Liver (tissue), 9 donors: ENCODE results near the gene TCERG1L. TPM values are rescaled to one million over a fixed set of nuclear protein-coding genes. Genes with fewer than 3 reads are reported as not detected.

ENCODE experiments used
- DNase-seq: peaks from one replicate; pipeline ENCODE4 v3.0.0-alpha.2; 2017; ENCODE audit warnings: low spot score
- H3K27ac ChIP-seq, 2 donors: one replicate each; pipeline ENCODE4 v1.7.0; 2013; ENCODE audit warnings: inconsistent platforms in 2 of 2, low read length in 2 of 2, control low read depth in 1 of 2, low read depth in 1 of 2, mild to moderate bottlenecking in 1 of 2
- H3K27me3 ChIP-seq, 4 donors: one replicate each; pipeline versions ENCODE4 v1.6.1 to v1.7.0; 2013; ENCODE audit warnings: low read length in 3 of 4, inconsistent platforms in 1 of 4, mild to moderate bottlenecking in 1 of 4, moderate library complexity in 1 of 4; ENCODE audit not compliant: control insufficient read depth in 4 of 4, insufficient read depth in 4 of 4
- H3K36me3 ChIP-seq, 4 donors: one replicate each; pipeline versions ENCODE4 v1.6.1 to v1.7.0; 2013; ENCODE audit warnings: low read length in 3 of 4, mild to moderate bottlenecking in 3 of 4, low read depth in 1 of 4, moderate library complexity in 1 of 4; ENCODE audit not compliant: control insufficient read depth in 4 of 4, insufficient read depth in 3 of 4
- H3K4me1 ChIP-seq, 4 donors: one replicate each; pipeline versions ENCODE4 v1.6.1 to v1.7.0; 2013; ENCODE audit warnings: low read length in 3 of 4, mild to moderate bottlenecking in 3 of 4, moderate library complexity in 1 of 4; ENCODE audit not compliant: control insufficient read depth in 4 of 4, insufficient read depth in 4 of 4
- H3K4me3 ChIP-seq, 3 donors: one replicate each; pipeline versions ENCODE4 v1.6.1 to v1.7.0; 2013; ENCODE audit warnings: low read length in 3 of 3, control low read depth in 1 of 3, low read depth in 1 of 3, mild to moderate bottlenecking in 1 of 3
- H3K9ac ChIP-seq, 2 donors: one replicate each; pipeline ENCODE4 v1.7.0; 2013; ENCODE audit warnings: low read length in 2 of 2, mild to moderate bottlenecking in 2 of 2, moderate library complexity in 2 of 2, control low read depth in 1 of 2, low read depth in 1 of 2
- H3K9me3 ChIP-seq, 4 donors: one replicate each; pipeline versions ENCODE4 v1.6.1 to v1.7.0; 2013; ENCODE audit warnings: low read length in 3 of 4; ENCODE audit not compliant: control insufficient read depth in 4 of 4
- ATF3 ChIP-seq: IDR thresholded peaks from 2 replicates; pipeline ENCODE4 v1.6.1; 2016; ENCODE audit warnings: antibody characterized with exemption
- EGR1 ChIP-seq, 2 donors: IDR thresholded peaks; 2 replicates each; pipeline ENCODE4 v1.6.1; 2016 to 2018; ENCODE audit warnings: antibody characterized with exemption in 2 of 2, low read depth in 2 of 2
- FOXA1 ChIP-seq: IDR thresholded peaks from 2 replicates; pipeline ENCODE4 v1.6.1; 2016; ENCODE audit warnings: antibody characterized with exemption
- FOXA2 ChIP-seq: IDR thresholded peaks from 2 replicates; pipeline ENCODE4 v1.6.1; 2016; ENCODE audit warnings: antibody characterized with exemption
- GABPA ChIP-seq, 2 donors: IDR thresholded peaks in 1 of 2; conservative IDR thresholded peaks in 1 of 2; 2 replicates each; pipeline ENCODE4 v1.6.1; 2016; ENCODE audit warnings: antibody characterized with exemption in 2 of 2, mild to moderate bottlenecking in 1 of 2, moderate library complexity in 1 of 2
- HNF4A ChIP-seq, 2 donors: conservative IDR thresholded peaks; 2 replicates each; pipeline ENCODE4 v1.6.1; 2016; ENCODE audit warnings: antibody characterized with exemption in 2 of 2, mild to moderate bottlenecking in 2 of 2
- HNF4G ChIP-seq: IDR thresholded peaks from 2 replicates; pipeline ENCODE4 v1.6.1; 2016; ENCODE audit warnings: antibody characterized with exemption
- JUND ChIP-seq, 2 donors: IDR thresholded peaks; 2 replicates each; pipeline ENCODE4 v1.6.1; 2016; ENCODE audit warnings: antibody characterized with exemption in 2 of 2
- NR2F2 ChIP-seq: IDR thresholded peaks from 2 replicates; pipeline ENCODE4 v1.6.1; 2016; ENCODE audit warnings: antibody characterized with exemption
- RAD21 ChIP-seq, 2 donors: IDR thresholded peaks; 2 replicates each; pipeline ENCODE4 v1.6.1; 2016; ENCODE audit warnings: antibody characterized with exemption in 2 of 2, mild to moderate bottlenecking in 2 of 2
- RXRA ChIP-seq, 2 donors: IDR thresholded peaks; 2 replicates each; pipeline ENCODE4 v1.6.1; 2017 to 2018; ENCODE audit warnings: antibody characterized with exemption in 2 of 2, mild to moderate bottlenecking in 1 of 2
- SP1 ChIP-seq: IDR thresholded peaks from 2 replicates; pipeline ENCODE4 v1.6.1; 2018; ENCODE audit warnings: antibody characterized with exemption, mild to moderate bottlenecking
- TAF1 ChIP-seq: conservative IDR thresholded peaks from 2 replicates; pipeline ENCODE4 v1.6.1; 2016; ENCODE audit warnings: antibody characterized with exemption, mild to moderate bottlenecking
- YY1 ChIP-seq: IDR thresholded peaks from 2 replicates; pipeline ENCODE4 v1.6.1; 2016; ENCODE audit warnings: antibody characterized with exemption, mild to moderate bottlenecking
- ZBTB33 ChIP-seq: IDR thresholded peaks from 2 replicates; pipeline ENCODE4 v1.6.1; 2016; ENCODE audit warnings: antibody characterized with exemption
- WGBS: extraction: QIAGEN DNeasy Blood & Tissue Kit; methylation state at CpG from one replicate; pipeline ENCODE4 v1.1.7; 2013; 5-methylcytosine and 5-hydroxymethylcytosine counted together
- polyA plus RNA-seq, 2 donors: library from polyadenylated mRNA; stranded (reverse) in 1 of 2; unstranded in 1 of 2; fragments of 200-250 nt in 1 of 2; fragments of >200 nt in 1 of 2; fragmentation: Nextera tagmentation in 1 of 2; extraction: Ambion mirVana in 1 of 2; gene quantifications; one replicate each; pipeline versions ENCODE4 v1.2.1 to v1.2.3, GENCODE V29; 2013 to 2015
- total RNA-seq, 2 donors: library from RNA; depleted of rRNA; stranded (reverse); fragments of >200 nt; gene quantifications; one replicate each; pipeline ENCODE4 v1.2.3, GENCODE V29; 2014
- TF ChIP-seq, protein P1 (sequence below): fragments of 150-350 bp; IDR thresholded peaks from 2 replicates; pipeline ENCODE4 v1.5.1; 2017; ENCODE audit warnings: improper control_type of control experiment, low read depth, low read length; ENCODE audit not compliant: missing input control
- TF ChIP-seq, protein P2 (sequence below): IDR thresholded peaks from 2 replicates; pipeline ENCODE4 v1.6.1; 2016; ENCODE audit warnings: antibody characterized with exemption
- TF ChIP-seq, protein P3 (sequence below): IDR thresholded peaks from 2 replicates; pipeline ENCODE4 v1.6.1; 2016; ENCODE audit warnings: antibody characterized with exemption, mild to moderate bottlenecking
- donor health status: healthy.
- donor health status: healthy.
- donor health status: healthy.
- donor health status: healthy.
- donor health status: healthy.

TCERG1L gene
- total and polyA plus RNA-seq, 4 donors: not detected

DNA sequence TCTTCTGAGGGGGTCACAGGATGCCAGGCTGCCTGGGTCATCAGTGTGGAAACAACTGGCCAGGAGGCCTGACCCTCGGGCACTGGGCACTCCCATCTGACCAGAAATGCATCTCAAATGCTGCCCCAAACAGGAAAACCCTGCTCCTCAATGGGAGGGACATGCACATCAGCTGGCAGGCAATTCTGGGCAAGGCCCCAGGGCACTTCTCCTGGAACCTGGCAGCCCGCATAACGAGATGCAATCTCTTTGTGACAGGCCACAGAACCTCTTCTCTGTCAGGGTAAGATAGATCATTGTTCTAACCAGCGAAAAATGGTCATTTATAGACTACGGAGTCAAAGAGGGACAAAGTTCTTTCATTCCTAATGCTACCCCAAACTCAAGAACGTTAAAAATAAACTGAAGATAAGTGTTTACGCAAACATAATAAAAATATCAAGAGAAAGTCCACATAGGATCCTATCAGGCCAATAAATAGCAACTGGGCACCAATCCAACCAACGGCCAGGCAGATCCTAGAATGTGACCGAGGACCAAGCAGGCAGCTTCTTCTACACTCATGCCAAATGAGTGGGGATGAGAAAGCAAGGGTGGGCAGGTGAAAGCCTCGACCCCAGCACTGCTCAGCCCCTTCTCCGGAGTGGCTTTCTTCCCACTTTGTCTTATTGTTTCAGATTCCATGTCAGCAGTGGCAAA, 212.3 kb downstream of the TCERG1L start:
- TF ChIP-seq TAF1 (no peak), JUND (IDR thresholded peaks at IDR 0.05) (no peak), RAD21 (IDR thresholded peaks at IDR 0.05) (no peak), SP1 (no peak), FOXA1 (no peak), EGR1 (IDR thresholded peaks at IDR 0.05; ENCODE audit: low read depth in 2 of 2) (no peak), HNF4A (conservative IDR thresholded peaks at IDR 0.05) (no peak), ATF3 (no peak), FOXA2 (no peak), RXRA (IDR thresholded peaks at IDR 0.05) (no peak), ZBTB33 (no peak), HNF4G (no peak), NR2F2 (no peak), YY1 (no peak), GABPA (IDR thresholded peaks at IDR 0.05 in 1 of 2, conservative IDR thresholded peaks at IDR 0.05 in 1 of 2) (no peak)
- TF ChIP-seq, protein P1, sequence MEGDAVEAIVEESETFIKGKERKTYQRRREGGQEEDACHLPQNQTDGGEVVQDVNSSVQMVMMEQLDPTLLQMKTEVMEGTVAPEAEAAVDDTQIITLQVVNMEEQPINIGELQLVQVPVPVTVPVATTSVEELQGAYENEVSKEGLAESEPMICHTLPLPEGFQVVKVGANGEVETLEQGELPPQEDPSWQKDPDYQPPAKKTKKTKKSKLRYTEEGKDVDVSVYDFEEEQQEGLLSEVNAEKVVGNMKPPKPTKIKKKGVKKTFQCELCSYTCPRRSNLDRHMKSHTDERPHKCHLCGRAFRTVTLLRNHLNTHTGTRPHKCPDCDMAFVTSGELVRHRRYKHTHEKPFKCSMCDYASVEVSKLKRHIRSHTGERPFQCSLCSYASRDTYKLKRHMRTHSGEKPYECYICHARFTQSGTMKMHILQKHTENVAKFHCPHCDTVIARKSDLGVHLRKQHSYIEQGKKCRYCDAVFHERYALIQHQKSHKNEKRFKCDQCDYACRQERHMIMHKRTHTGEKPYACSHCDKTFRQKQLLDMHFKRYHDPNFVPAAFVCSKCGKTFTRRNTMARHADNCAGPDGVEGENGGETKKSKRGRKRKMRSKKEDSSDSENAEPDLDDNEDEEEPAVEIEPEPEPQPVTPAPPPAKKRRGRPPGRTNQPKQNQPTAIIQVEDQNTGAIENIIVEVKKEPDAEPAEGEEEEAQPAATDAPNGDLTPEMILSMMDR: no peak
- TF ChIP-seq, protein P2, sequence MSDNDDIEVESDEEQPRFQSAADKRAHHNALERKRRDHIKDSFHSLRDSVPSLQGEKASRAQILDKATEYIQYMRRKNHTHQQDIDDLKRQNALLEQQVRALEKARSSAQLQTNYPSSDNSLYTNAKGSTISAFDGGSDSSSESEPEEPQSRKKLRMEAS: no peak
- TF ChIP-seq, protein P3, sequence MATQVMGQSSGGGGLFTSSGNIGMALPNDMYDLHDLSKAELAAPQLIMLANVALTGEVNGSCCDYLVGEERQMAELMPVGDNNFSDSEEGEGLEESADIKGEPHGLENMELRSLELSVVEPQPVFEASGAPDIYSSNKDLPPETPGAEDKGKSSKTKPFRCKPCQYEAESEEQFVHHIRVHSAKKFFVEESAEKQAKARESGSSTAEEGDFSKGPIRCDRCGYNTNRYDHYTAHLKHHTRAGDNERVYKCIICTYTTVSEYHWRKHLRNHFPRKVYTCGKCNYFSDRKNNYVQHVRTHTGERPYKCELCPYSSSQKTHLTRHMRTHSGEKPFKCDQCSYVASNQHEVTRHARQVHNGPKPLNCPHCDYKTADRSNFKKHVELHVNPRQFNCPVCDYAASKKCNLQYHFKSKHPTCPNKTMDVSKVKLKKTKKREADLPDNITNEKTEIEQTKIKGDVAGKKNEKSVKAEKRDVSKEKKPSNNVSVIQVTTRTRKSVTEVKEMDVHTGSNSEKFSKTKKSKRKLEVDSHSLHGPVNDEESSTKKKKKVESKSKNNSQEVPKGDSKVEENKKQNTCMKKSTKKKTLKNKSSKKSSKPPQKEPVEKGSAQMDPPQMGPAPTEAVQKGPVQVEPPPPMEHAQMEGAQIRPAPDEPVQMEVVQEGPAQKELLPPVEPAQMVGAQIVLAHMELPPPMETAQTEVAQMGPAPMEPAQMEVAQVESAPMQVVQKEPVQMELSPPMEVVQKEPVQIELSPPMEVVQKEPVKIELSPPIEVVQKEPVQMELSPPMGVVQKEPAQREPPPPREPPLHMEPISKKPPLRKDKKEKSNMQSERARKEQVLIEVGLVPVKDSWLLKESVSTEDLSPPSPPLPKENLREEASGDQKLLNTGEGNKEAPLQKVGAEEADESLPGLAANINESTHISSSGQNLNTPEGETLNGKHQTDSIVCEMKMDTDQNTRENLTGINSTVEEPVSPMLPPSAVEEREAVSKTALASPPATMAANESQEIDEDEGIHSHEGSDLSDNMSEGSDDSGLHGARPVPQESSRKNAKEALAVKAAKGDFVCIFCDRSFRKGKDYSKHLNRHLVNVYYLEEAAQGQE: no peak
- H3K4me3 ChIP-seq: no peak overlapping the region
- H3K36me3 ChIP-seq: no peaks in the 10 kb centered on the region
- H3K9ac ChIP-seq: no peak overlapping the region
- H3K4me1 ChIP-seq: no peaks in the 10 kb centered on the region
- no peak overlapping the region for H3K27ac ChIP-seq
- no peak for DNase-seq
- 68% methylated on average over 11 of the region's 11 CpGs for WGBS
- H3K9me3 ChIP-seq: no peaks in the 10 kb centered on the region
- no peaks in the 10 kb centered on the region for H3K27me3 ChIP-seq
